Neural progenitor cell (in vitro differentiated cells): ENCODE results near the gene AGPAT1.

ENCODE experiments used
- EZH2 ChIP-seq: fragments of 200-600 bp; sonication (generic); IDR thresholded peaks from 2 replicates; pipeline ENCODE4 v1.6.1; 2017; ENCODE audit warnings: antibody characterized with exemption, mild to moderate bottlenecking, moderate library complexity
- EZH2phosphoT487 ChIP-seq: fragments of 200-600 bp; sonication (generic); IDR thresholded peaks from 2 replicates; pipeline ENCODE4 v1.6.1; 2017; ENCODE audit warnings: antibody characterized with exemption
- TF ChIP-seq, protein P1 (sequence below): fragments of 200-600 bp; sonication (generic); IDR thresholded peaks from 2 replicates; pipeline ENCODE4 v1.5.1; 2017; ENCODE audit warnings: antibody characterized with exemption, mild to moderate bottlenecking

DNA sequence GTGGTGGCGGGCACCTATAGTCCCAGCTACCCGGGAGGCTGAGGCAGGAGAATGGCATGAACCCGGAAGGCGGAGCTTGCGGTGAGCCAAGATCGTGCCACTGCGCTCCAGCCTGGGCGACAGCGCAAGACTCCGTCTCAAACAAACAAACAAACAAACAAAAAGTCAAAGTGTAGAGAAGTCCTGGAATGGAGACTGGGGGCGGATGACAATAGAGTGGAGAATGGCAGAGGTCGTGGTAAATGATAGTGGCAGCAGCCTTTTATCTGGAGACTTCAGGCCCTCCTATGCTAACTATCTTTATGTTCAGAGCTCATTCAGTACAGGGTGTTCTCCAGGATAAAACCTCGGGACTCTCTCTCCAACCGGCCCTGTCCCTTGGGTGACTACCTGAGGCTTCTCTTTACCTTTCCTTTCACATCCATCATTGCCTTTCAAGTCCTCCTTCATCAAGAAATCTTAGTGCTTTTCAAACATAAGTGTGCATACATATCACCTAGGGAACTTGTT, 44.4 kb downstream of the AGPAT1 start:
- TF ChIP-seq EZH2phosphoT487 (no peak), EZH2 (no peak)
- TF ChIP-seq, protein P1, sequence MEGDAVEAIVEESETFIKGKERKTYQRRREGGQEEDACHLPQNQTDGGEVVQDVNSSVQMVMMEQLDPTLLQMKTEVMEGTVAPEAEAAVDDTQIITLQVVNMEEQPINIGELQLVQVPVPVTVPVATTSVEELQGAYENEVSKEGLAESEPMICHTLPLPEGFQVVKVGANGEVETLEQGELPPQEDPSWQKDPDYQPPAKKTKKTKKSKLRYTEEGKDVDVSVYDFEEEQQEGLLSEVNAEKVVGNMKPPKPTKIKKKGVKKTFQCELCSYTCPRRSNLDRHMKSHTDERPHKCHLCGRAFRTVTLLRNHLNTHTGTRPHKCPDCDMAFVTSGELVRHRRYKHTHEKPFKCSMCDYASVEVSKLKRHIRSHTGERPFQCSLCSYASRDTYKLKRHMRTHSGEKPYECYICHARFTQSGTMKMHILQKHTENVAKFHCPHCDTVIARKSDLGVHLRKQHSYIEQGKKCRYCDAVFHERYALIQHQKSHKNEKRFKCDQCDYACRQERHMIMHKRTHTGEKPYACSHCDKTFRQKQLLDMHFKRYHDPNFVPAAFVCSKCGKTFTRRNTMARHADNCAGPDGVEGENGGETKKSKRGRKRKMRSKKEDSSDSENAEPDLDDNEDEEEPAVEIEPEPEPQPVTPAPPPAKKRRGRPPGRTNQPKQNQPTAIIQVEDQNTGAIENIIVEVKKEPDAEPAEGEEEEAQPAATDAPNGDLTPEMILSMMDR: no peak
